ENCODE results near the gene NADK.

- TF ChIP-seq CTCF (IDR thresholded peaks at IDR 0.05), result no peak
- no peak for TF ChIP-seq POLR2A (IDR thresholded peaks at IDR 0.05; ENCODE audit: low read depth)
- no peak for TF ChIP-seq POLR2AphosphoS5 (IDR thresholded peaks at IDR 0.05)
- no peak for TF ChIP-seq EP300 (IDR thresholded peaks at IDR 0.05)
Observed at GRCh38 chr1:1756661-1757421, 21.4 kb downstream of the NADK start.

Data from esophagus muscularis mucosa (tissue), 4 donors.